ENCODE data around the gene CPT1B.
"Not testable (repeated sequence)": the region's sequence is repeated elsewhere in the genome, so short reads cannot be mapped to it uniquely, and the experiment has no call there.

Gene CPT1B

GRCh38 chr22:50545522-50546325 is 32.5 kb downstream of the CPT1B start, which contains the start of gene KLHDC7B:
TSS of gene KLHDC7B (plus strand) at chr22:50545899. CDS start at chr22:50546244, 345 bp downstream.
- DNase-seq (ENCODE audit: low read depth): no peak
- no peak within 1 kb of the TSS for H3K4me3 ChIP-seq (ENCODE audit: control insufficient read depth, low read depth, low read length)
- TF ChIP-seq, protein P1, sequence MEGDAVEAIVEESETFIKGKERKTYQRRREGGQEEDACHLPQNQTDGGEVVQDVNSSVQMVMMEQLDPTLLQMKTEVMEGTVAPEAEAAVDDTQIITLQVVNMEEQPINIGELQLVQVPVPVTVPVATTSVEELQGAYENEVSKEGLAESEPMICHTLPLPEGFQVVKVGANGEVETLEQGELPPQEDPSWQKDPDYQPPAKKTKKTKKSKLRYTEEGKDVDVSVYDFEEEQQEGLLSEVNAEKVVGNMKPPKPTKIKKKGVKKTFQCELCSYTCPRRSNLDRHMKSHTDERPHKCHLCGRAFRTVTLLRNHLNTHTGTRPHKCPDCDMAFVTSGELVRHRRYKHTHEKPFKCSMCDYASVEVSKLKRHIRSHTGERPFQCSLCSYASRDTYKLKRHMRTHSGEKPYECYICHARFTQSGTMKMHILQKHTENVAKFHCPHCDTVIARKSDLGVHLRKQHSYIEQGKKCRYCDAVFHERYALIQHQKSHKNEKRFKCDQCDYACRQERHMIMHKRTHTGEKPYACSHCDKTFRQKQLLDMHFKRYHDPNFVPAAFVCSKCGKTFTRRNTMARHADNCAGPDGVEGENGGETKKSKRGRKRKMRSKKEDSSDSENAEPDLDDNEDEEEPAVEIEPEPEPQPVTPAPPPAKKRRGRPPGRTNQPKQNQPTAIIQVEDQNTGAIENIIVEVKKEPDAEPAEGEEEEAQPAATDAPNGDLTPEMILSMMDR (conservative IDR thresholded peaks at IDR 0.05; ENCODE audit: control insufficient read depth, insufficient read depth, low read depth, low read length): no peak

DNA sequence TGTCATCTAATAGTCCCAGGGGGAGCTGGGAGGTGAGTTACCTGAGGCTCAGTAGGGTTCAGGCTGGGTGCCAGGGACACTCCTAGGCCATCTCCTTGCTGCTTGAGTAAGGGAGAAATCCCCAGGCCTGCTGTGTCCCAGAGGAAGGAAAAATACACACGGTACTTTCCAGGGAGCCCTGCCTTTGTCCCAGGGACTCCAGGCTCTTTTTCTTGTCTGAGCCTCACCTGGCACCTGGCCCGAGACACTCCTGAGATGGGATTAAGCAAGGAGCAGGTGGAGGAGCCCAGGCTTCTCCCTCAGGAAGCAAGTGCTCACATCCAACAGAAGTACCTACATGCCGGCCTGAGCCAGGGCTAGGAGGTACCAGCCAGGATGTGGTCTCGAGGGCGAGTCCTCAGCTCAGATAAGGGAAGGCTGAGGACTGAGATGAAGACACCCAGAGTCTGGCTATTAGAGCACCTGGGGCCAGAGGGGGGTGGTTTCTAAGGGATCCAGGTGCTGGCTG is 33.4 kb downstream of the CPT1B start:
- TF ChIP-seq, protein P1 (conservative IDR thresholded peaks at IDR 0.05; ENCODE audit: control insufficient read depth, insufficient read depth, low read depth, low read length): no peak
- no peak overlapping the region for H3K4me3 ChIP-seq (ENCODE audit: control insufficient read depth, low read depth, low read length)
- DNase-seq (ENCODE audit: low read depth): no peak

GRCh38 chr22:50544078-50544745 is 34.0 kb downstream of the CPT1B start:
- TF ChIP-seq, protein P1 (conservative IDR thresholded peaks at IDR 0.05; ENCODE audit: control insufficient read depth, insufficient read depth, low read depth, low read length): peak; percentile 39
- DNase-seq (ENCODE audit: low read depth): peak; percentile 63
- H3K4me3 ChIP-seq (ENCODE audit: control insufficient read depth, low read depth, low read length): peak overlapping the region; percentile 15

DNA sequence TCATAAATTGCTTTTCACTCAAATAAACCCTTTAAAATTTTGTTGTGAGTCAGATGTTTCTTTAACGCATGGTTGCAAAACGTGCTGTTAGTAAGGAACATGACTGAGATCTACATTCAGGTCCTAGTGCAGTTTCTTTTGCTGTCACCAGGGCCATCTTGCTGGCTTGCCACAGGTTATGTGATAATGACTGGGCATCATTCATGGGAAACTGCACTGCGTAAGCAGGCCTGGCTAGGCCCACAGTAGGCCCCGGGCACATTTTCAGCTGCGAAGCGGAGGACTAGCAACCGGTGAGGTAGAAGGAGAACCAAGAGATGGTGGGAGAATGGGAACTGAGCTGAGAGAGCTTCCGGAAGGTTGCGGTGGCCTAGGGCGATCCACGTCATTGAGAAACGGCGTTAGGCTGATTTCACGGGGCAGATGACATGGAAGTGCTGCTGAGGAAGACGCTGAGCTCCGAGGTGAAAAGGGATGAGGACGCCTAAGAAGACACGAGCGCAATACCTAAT is 35.8 kb downstream of the CPT1B start:
- TF ChIP-seq, protein P1 (conservative IDR thresholded peaks at IDR 0.05; ENCODE audit: control insufficient read depth, insufficient read depth, low read depth, low read length): peak; percentile 9
- DNase-seq (ENCODE audit: low read depth): peak; percentile 64
- no peak overlapping the region for H3K4me3 ChIP-seq (ENCODE audit: control insufficient read depth, low read depth, low read length)

DNA sequence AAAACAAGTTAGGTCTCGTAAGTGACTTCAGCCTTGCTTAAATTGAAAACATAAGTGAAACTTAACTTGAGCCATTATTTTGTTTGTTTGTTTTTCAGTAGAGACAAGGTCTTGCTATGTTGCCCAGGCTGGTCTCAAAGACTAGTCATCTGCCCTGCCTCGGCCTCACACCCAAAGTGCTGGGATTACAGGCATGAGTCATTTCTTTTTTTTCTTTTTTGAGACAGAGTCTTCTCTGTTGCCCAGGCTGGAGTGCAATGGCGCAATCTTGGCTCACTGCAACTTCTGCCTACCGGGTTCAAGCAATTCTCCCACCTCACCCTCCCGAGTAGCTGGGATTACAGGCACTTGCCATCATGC is 36.6 kb downstream of the CPT1B start:
- peak; percentile 97 for DNase-seq (ENCODE audit: low read depth)
- not testable (repeated sequence) for H3K4me3 ChIP-seq (ENCODE audit: control insufficient read depth, low read depth, low read length)

- no peak for DNase-seq (ENCODE audit: low read depth)
- H3K4me3 ChIP-seq (ENCODE audit: control insufficient read depth, low read depth, low read length): no peak overlapping the region
- TF ChIP-seq, protein P1 (conservative IDR thresholded peaks at IDR 0.05; ENCODE audit: control insufficient read depth, insufficient read depth, low read depth, low read length): no peak
Measured at GRCh38 chr22:50540381-50540780, 37.8 kb downstream of the CPT1B start.

GRCh38 chr22:50537765-50538164 is 40.5 kb downstream of the CPT1B start:
- no peak for DNase-seq (ENCODE audit: low read depth)
- TF ChIP-seq, protein P1 (conservative IDR thresholded peaks at IDR 0.05; ENCODE audit: control insufficient read depth, insufficient read depth, low read depth, low read length): no peak
- H3K4me3 ChIP-seq (ENCODE audit: control insufficient read depth, low read depth, low read length): no peak overlapping the region
